ENCODE results near the gene LDB2.

Gene LDB2

GRCh38 chr4:16715482-16715881, 183.0 kb downstream of the LDB2 start:
- DNase-seq = no peak

GRCh38 chr4:16714191-16714590, 184.3 kb downstream of the LDB2 start:
- no peak for DNase-seq

DNA sequence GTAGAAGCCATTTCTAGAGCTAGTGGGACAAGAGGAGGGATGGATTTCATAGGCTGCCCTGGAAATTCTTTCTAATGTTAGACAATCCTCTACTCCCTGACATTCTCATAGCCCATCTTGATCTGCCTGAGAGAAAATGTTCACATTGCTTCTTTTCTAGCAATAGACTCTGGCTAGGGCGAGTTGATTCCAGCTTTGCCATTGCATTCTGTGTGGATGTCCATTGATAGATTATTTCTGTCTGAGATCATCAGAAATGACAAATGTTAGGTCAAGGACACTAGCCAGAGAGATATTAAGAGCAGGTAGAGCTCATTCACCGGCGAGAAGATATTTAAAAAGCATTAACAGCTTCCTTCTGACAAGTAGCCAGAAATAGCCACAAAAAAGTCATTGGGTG, 184.7 kb downstream of the LDB2 start:
- no peak for DNase-seq

GRCh38 chr4:16713271-16713670, 185.2 kb downstream of the LDB2 start:
- DNase-seq = no peak

GRCh38 chr4:16710198-16710597, 188.2 kb downstream of the LDB2 start:
- DNase-seq = no peak

GRCh38 chr4:16707874-16708273, 190.6 kb downstream of the LDB2 start:
- no peak for DNase-seq

GRCh38 chr4:16706251-16706650, 192.2 kb downstream of the LDB2 start:
- no peak for DNase-seq

- DNase-seq = no peak
Measured at GRCh38 chr4:16705341-16705740, 193.1 kb downstream of the LDB2 start.

DNA sequence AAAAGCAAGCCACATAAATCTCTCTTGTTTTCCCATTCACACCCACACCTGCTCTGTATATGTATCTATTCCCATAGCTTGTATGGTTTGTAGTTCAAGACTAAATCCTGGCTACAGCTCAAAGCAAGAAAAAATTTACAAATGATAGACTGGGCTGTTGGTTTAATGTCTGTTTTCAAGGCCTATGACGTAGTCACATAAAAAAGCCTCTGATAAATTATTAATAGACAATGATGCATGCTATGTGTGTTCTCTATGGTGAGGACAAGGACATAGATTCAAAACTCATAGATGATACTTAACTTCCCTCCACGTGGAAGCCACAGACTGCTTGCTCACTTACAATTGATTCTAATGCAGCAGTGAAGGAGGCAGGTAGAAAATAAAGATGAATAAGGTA, 194.0 kb downstream of the LDB2 start:
- no peak for DNase-seq

- no peak for DNase-seq
Measured at GRCh38 chr4:16695896-16696295, 202.5 kb downstream of the LDB2 start.

- DNase-seq = no peak
Measured at GRCh38 chr4:16694884-16695276, 203.6 kb downstream of the LDB2 start.

DNA sequence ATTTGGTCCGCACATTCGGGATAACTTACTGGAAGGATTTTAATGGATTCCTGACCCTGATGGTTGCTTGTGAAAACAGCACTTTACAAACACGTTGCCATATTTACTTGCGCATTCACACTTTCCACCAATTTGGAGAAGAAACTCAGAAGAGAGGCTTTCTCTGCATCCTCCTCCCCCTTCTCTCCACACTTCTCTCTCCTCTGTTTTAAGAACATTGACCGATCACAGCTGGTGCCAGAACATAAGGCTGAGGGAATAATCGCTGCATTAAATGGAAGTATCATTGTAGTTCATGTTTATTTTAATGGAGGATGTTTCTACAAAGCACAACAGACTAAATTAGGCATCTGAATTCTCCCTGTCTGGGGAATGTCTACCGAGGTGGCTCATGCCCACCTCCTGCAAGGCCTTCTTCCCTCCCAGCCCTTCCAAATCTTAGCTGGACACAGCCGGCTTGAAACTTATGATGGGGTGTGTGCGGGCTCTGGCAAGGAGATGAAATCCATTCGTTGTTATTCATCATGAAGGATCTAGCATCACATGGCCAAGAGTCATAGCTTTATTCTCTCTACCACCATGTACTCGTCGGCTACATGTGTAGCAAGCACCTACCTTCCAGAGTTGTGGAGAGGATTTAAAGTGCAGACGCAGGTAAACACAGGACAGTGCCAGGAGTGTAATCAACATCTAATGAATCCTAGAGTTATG, 204.1 kb downstream of the LDB2 start:
- no peak for DNase-seq

DNA sequence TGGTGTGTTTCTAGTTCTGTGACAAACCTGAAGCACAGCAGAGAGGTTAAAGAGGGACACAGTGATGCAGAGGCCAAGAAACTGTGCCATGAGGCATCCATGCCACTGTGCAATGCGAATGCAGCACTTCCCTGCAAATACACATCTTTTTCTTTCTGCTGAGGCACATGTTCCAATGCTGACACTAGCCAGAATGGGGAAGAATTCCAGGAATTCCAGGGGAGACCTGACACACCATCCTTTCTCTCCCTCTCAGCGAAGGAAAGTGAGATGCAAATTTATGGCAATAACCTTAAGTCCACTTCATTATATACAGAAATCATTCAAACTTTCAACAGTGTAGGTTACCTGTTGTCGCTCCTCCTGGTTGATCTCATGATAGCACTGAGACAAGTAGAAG, 204.8 kb downstream of the LDB2 start:
- no peak for DNase-seq

GRCh38 chr4:16692961-16693506, 205.4 kb downstream of the LDB2 start:
- DNase-seq = no peak

- no peak for DNase-seq
Measured at GRCh38 chr4:16692524-16692923, 205.9 kb downstream of the LDB2 start.

- no peak for DNase-seq
Measured at GRCh38 chr4:16692046-16692445, 206.4 kb downstream of the LDB2 start.

- DNase-seq = no peak
Measured at GRCh38 chr4:16691450-16691849, 207.0 kb downstream of the LDB2 start.

DNA sequence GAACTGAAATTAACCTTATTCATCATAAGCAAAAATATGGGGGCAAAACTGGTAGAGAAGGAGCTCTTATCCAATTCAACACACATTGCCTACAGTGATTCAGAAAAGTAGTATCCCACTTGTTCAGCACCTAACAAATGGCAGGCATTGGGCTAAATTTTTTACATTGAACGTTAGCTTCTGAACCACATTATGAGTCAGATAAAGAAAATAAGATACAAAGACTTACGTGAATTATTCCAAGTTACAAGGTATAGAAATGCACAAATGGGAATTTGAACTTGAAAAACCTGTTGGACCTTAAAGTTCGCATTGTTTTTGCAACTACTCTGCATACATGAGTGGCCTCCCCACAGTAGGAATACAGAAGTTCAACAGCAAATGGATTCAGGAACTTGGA, 210.6 kb downstream of the LDB2 start:
- DNase-seq = no peak

DNA sequence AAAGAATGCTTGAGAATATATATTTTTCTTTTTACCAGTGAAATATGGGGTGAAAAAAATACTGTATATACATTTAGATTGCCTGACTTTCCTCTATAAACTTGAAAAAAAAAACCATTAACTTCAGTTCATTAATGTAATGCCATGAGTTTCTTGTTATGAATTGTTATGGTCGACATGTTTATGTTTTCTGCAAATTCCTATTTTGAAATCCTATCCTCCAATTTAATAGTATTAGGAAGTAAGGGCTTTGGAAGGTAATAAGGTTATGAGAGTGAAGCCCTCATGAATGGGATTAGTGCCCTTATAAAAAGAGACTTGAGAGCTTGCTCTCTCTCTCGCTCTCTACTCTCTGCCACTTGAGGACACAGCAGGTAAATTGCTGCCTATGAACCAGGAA, 211.4 kb downstream of the LDB2 start:
- no peak for DNase-seq

GRCh38 chr4:16686195-16686594, 212.2 kb downstream of the LDB2 start:
- no peak for DNase-seq

GRCh38 chr4:16685536-16685935, 212.9 kb downstream of the LDB2 start:
- no peak for DNase-seq

DNA sequence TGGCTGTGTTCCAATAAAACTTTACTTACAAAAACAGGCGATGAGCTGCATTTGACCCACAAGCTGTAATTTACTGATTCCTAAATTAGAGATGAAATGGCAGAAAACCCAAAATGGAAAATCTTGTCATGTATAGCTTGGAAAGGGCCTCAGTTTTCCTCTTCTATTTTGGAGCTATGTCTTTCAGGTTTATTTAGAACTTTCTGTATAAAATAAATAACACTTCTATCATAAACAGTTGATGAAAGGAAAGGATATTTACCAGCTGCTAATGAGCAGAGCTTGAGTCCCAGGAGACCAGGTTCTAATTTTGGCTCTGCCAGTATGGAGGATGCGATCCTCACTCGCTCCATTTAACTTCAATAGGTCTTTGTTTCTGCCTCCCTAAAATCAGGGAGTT, 213.5 kb downstream of the LDB2 start:
- no peak for DNase-seq

DNA sequence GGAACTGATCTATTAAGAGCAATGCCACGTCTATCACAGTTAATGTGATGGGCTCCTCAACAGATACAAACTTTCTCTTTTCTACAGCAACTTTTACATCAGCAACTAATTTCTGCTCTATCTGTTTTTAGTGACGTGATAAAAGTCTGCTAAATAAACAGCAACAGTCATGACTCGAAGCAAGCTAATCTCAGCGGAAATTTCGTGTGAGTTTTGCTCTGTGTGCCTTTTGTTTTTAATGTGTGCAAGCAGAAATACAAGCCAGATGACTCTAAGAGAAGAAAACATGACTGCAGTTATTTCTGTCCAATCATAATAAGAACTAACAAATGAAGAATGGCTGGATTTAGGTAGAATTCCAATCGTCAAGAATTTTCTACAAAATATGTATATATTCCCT, 214.3 kb downstream of the LDB2 start:
- no peak for DNase-seq

DNA sequence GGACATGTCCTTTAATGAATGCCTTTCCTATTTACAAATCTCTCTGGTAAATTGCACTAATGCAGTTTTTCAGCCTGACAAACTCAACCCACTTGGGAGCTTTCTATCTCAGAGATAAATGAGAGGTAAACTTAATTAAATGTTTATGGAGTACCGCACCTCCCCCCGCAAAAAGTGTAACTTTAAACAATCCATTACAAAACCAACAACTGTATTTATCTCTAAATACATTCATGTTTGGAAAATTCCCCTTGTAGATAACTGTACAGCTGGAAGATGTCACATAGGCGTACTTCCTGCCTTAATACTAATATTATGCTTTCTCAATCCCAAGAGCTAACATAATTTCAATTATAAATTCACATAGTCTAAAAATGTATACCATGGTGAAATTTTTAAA, 215.5 kb downstream of the LDB2 start:
- DNase-seq = no peak
